Cardiac fibroblast (primary cell): ENCODE data around the gene LINC00632.
A peak's percentile ranks its signal among the peaks of the same experiment; 100 is the strongest.

Experiments
- DNase-seq, 2 donors: peaks; one replicate each; pipeline versions ENCODE4 v3.0.0 to v3.0.0-alpha.2; 2010; ENCODE audit warnings: low read depth in 2 of 2
- H3K4me3 ChIP-seq, 2 donors: replicated peaks in 1 of 2; 1 replicate in 1 of 2; 2 replicates in 1 of 2; pipeline ENCODE4 v1.5.1; 2011; ENCODE audit warnings: low read depth in 2 of 2, low read length in 2 of 2, mild to moderate bottlenecking in 2 of 2, moderate library complexity in 1 of 2
- TF ChIP-seq, protein P1 (sequence below): IDR thresholded peaks from one replicate; pipeline ENCODE4 v1.5.1; 2011; ENCODE audit warnings: low read depth, mild to moderate bottlenecking, low read length, inconsistent platforms

Gene LINC00632

DNA sequence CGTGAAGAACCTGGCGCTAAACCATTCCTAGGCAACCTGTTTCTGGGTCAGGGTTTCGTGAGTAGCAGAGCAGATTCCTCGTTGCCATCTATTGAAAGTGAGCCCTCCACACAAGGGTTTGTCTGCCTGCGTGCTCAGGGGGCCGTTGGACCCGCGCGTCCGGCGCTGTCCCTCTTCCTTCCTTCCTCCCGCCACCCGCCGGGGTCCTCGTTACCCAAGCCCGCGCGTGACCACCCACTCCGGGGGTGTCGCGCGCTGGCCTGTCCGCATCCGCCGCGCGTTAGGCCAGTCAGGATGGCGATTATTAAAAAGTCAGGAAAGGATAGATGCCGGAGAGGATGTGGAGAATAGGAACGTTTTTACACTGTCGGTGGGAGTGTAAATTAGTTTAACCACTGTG is 66.8 kb downstream of the LINC00632 start:
- no peak for DNase-seq
- H3K4me3 ChIP-seq, result no peak overlapping the region
- TF ChIP-seq, protein P1, sequence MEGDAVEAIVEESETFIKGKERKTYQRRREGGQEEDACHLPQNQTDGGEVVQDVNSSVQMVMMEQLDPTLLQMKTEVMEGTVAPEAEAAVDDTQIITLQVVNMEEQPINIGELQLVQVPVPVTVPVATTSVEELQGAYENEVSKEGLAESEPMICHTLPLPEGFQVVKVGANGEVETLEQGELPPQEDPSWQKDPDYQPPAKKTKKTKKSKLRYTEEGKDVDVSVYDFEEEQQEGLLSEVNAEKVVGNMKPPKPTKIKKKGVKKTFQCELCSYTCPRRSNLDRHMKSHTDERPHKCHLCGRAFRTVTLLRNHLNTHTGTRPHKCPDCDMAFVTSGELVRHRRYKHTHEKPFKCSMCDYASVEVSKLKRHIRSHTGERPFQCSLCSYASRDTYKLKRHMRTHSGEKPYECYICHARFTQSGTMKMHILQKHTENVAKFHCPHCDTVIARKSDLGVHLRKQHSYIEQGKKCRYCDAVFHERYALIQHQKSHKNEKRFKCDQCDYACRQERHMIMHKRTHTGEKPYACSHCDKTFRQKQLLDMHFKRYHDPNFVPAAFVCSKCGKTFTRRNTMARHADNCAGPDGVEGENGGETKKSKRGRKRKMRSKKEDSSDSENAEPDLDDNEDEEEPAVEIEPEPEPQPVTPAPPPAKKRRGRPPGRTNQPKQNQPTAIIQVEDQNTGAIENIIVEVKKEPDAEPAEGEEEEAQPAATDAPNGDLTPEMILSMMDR, result no peak

DNA sequence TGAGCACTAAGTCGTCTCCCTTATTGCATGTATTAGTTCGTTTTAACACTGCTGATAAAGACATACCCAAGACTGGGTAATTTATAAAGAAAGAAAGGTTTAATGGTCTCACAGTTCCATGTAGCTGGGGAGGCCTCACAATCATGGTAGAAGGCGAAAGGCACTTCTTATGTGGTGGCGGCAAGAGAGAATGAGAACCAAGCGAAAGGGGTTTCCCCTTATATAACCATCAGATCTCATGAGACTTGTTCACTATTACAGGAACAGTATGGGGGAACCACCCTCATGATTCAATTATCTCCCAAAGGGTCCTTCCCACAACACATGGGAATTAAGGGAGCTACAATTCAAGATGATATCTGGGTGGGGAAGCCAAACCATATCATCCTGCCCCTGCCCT is 85.1 kb downstream of the LINC00632 start:
- no peak for DNase-seq
- H3K4me3 ChIP-seq, result no peak overlapping the region
- TF ChIP-seq, protein P1, result no peak

DNA sequence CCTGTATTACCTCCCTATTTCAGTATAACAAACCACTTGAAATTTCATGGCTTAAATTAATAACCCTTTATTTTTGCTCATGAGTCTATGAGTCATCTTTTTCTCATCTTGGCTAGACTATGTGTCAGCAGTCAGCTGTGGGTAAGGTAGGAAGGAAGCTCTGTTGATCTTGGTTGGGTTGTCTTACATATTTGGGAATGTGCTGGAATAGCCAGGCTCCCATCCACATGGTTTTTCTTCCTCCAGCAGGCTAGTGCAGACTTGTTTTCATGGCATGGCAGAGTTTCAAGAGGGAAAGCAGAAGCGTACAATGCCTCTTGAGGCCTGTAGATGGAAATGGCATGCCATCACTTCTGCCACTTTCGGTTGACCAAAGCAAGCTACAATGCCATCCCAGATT is 89.7 kb downstream of the LINC00632 start:
- no peak overlapping the region for H3K4me3 ChIP-seq
- peak in 1 of 2 donors; percentile 4 for DNase-seq
- TF ChIP-seq, protein P1, result no peak

DNA sequence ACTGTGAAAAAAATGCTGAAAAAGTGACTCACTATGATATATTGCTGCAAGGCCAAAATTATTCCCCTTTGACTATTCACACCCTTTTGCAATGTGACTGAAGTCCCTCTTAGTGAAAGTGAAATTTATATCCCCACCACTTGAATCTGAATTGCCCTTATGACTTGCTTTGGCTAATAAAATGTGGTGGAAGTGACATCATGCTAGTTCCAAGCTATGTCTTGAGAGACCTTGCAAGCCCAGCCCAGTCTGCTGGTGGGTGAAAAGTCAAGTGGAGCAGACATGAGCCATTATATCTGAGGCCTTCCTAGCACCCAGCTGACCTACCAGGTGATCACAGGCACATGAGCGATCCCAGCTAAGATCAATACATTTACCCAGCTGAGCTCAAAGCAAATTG is 94.7 kb downstream of the LINC00632 start:
- no peak overlapping the region for H3K4me3 ChIP-seq
- TF ChIP-seq, protein P1, result no peak
- peak in 1 of 2 donors; percentile 5 for DNase-seq

DNA sequence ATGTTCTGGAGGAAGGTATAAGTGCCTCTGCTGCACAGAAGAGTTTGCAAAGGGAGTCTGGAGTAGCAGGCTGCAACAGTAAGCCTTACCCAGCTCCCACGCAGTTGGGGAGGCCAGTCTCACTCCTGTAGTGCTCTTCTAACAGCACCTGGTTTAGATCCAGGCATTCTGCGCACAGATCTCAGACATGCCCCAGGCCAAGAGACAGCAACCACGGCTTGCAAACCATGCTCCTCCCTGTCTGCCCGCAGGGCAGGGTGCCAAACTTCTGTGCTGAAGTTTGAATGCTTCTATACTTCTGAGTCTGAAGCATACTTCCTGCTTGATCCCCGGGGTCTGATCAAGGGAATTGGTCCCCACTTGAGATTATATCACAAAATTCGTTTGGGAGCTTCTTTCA is 106.3 kb downstream of the LINC00632 start:
- TF ChIP-seq, protein P1, result no peak
- DNase-seq, result peak; percentile 49 to 52
- H3K4me3 ChIP-seq, result no peak overlapping the region

DNA sequence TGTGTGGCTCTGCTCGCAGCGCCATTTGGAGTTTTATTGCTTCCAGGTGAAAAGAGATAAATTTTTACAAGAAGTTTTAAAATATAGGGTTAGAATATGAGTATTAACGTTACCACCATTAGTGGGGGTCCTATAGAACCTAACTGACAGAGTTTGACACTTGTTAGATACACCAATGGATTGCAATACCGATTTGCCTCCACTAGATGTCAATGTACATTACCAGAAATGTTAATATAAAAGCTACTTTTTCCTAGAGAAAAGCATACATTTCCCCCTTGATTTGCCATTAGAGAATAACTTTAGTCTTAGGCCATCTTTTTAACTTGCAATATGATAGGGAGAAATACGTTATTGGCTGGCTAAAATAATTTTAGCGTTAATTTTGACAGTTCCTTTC is 108.4 kb downstream of the LINC00632 start:
- peak; percentile 39 to 42 for DNase-seq
- TF ChIP-seq, protein P1, result peak; percentile 58
- no peak overlapping the region for H3K4me3 ChIP-seq

DNA sequence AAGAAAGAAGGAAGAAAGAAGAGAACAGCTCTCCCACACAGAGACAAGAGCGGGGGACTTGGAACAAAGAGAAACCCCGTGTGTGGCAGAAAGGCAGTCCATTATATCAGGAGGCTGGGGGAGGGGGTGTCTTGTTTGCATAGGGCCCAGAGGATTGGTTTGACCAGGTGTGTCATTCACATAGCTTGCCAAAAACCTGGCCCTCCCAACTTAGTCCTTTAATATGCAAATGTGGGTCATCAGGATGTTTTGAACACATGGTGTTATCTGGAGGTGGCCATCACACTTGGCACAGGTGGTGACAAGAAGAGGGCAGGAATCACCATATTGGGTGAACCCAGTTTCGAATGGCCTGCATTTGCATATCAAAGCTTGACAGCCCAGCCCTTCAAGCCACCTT is 111.7 kb downstream of the LINC00632 start:
- DNase-seq, result no peak
- TF ChIP-seq, protein P1, result no peak
- no peak overlapping the region for H3K4me3 ChIP-seq
